GM12872 (cell line): ENCODE results near the gene TMEM94.

Experiments
- TF ChIP-seq, protein P1 (sequence below): IDR thresholded peaks from 3 replicates; pipeline ENCODE4 v1.5.1; 2011; ENCODE audit warnings: low read depth, mild to moderate bottlenecking, low read length, moderate library complexity; ENCODE audit not compliant: insufficient read depth

Gene TMEM94

GRCh38 chr17:75525806-75526554 lies 69.5 kb downstream of the TMEM94 start:
- TF ChIP-seq, protein P1, sequence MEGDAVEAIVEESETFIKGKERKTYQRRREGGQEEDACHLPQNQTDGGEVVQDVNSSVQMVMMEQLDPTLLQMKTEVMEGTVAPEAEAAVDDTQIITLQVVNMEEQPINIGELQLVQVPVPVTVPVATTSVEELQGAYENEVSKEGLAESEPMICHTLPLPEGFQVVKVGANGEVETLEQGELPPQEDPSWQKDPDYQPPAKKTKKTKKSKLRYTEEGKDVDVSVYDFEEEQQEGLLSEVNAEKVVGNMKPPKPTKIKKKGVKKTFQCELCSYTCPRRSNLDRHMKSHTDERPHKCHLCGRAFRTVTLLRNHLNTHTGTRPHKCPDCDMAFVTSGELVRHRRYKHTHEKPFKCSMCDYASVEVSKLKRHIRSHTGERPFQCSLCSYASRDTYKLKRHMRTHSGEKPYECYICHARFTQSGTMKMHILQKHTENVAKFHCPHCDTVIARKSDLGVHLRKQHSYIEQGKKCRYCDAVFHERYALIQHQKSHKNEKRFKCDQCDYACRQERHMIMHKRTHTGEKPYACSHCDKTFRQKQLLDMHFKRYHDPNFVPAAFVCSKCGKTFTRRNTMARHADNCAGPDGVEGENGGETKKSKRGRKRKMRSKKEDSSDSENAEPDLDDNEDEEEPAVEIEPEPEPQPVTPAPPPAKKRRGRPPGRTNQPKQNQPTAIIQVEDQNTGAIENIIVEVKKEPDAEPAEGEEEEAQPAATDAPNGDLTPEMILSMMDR: no peak

- TF ChIP-seq, protein P1: no peak
These were observed 70.3 kb downstream of the TMEM94 start for GRCh38 chr17:75526555-75527270.

GRCh38 chr17:75530837-75531720 lies 74.6 kb downstream of the TMEM94 start:
- TF ChIP-seq, protein P1: no peak

- TF ChIP-seq, protein P1: no peak
These were observed 75.3 kb downstream of the TMEM94 start for GRCh38 chr17:75531721-75532072.

- TF ChIP-seq, protein P1: no peak
These were observed 78.7 kb downstream of the TMEM94 start for GRCh38 chr17:75535119-75535537.

- TF ChIP-seq, protein P1: no peak
These were observed 79.4 kb downstream of the TMEM94 start for GRCh38 chr17:75535871-75536270.

- TF ChIP-seq, protein P1: no peak
These were observed 79.9 kb downstream of the TMEM94 start for GRCh38 chr17:75536366-75536765.
